A204.1 (cell line): ENCODE results near the gene OR51B2.
"Not testable (repeated sequence)": the region's sequence is repeated elsewhere in the genome, so short reads cannot be mapped to it uniquely, and the experiment has no call there.

ENCODE experiments used
- FAIRE-seq: peaks from 2 replicates; lab custom pipeline; 2012; peaks lifted over from hg19 to GRCh38; lab: Jason Lieb, UNC

Gene OR51B2

GRCh38 chr11:5310423-5310822 lies 13.7 kb downstream of the OR51B2 start:
- FAIRE-seq: no peak

GRCh38 chr11:5307256-5308019 lies 16.7 kb downstream of the OR51B2 start:
- FAIRE-seq: no peak

GRCh38 chr11:5304046-5304445 lies 20.1 kb downstream of the OR51B2 start:
- no peak for FAIRE-seq

- no peak for FAIRE-seq
Observed at GRCh38 chr11:5303626-5304025, 20.5 kb downstream of the OR51B2 start.

- no peak for FAIRE-seq
Observed at GRCh38 chr11:5301846-5302245, 22.3 kb downstream of the OR51B2 start, which contains the start of gene OR51B4. TSS of gene OR51B4 (minus strand) at chr11:5301946. CDS start at chr11:5301946, 0 bp downstream.

GRCh38 chr11:5300251-5300650 lies 23.8 kb downstream of the OR51B2 start:
- no peak for FAIRE-seq

- no peak for FAIRE-seq
Observed at GRCh38 chr11:5298451-5298850, 25.6 kb downstream of the OR51B2 start.

- no peak for FAIRE-seq
Observed at GRCh38 chr11:5297721-5298323, 26.3 kb downstream of the OR51B2 start.

- FAIRE-seq: not testable (repeated sequence)
Observed at GRCh38 chr11:5294342-5294995, 29.6 kb downstream of the OR51B2 start.

GRCh38 chr11:5293028-5293427 lies 31.1 kb downstream of the OR51B2 start:
- no peak for FAIRE-seq

GRCh38 chr11:5291207-5291838 lies 32.8 kb downstream of the OR51B2 start:
- FAIRE-seq: no peak

- FAIRE-seq: no peak
Observed at GRCh38 chr11:5290106-5290505, 34.0 kb downstream of the OR51B2 start.

GRCh38 chr11:5289696-5290095 lies 34.4 kb downstream of the OR51B2 start:
- FAIRE-seq: no peak

- no peak for FAIRE-seq
Observed at GRCh38 chr11:5288906-5289550, 35.1 kb downstream of the OR51B2 start.

GRCh38 chr11:5288108-5288905 lies 35.8 kb downstream of the OR51B2 start:
- FAIRE-seq: no peak

- no peak for FAIRE-seq
Observed at GRCh38 chr11:5286901-5287300, 37.2 kb downstream of the OR51B2 start.

GRCh38 chr11:5286351-5286750 lies 37.7 kb downstream of the OR51B2 start:
- no peak for FAIRE-seq

GRCh38 chr11:5285703-5286340 lies 38.3 kb downstream of the OR51B2 start:
- FAIRE-seq: no peak

GRCh38 chr11:5284637-5285036 lies 39.5 kb downstream of the OR51B2 start:
- FAIRE-seq: no peak

GRCh38 chr11:5283882-5284281 lies 40.2 kb downstream of the OR51B2 start:
- no peak for FAIRE-seq

GRCh38 chr11:5283086-5283485 lies 41.0 kb downstream of the OR51B2 start:
- no peak for FAIRE-seq
